Motor neuron (in vitro differentiated cells): ENCODE data around the gene DRAP1. TPM values are rescaled to one million over a fixed set of nuclear protein-coding genes. Genes with fewer than 3 reads are reported as not detected.
"Not testable (repeated sequence)": the region's sequence is repeated elsewhere in the genome, so short reads cannot be mapped to it uniquely, and the experiment has no call there.

Source experiments
- ATAC-seq, 8 experiments: fragments of 200-7000 bp; cut with Tn5 transposase; replicated peaks in 6 of 8; 2 replicates each; pipeline ENCODE4 v1.8.0; 2021; ENCODE audit warnings: mild to moderate bottlenecking in 8 of 8, moderate library complexity in 8 of 8
- H3K27ac ChIP-seq, 2 donors: fragments of 250-450 bp; sonication (Bioruptor Pico); 2 replicates each; pipeline ENCODE4 v1.9.0; 2021; ENCODE audit warnings: antibody characterized with exemption in 2 of 2, mild to moderate bottlenecking in 2 of 2, moderate library complexity in 1 of 2
- H3K4me1 ChIP-seq, 2 donors: fragments of 250-450 bp; sonication (Bioruptor Pico); replicated peaks in 1 of 2; 2 replicates each; pipeline ENCODE4 v1.6.1; 2021; ENCODE audit warnings: antibody characterized with exemption in 2 of 2, mild to moderate bottlenecking in 2 of 2, moderate library complexity in 1 of 2
- H3K4me3 ChIP-seq, 5 donors: fragments of 250-450 bp; sonication (Bioruptor Pico); 2 replicates each; pipeline ENCODE4 v1.9.0; 2021; ENCODE audit warnings: antibody characterized with exemption in 5 of 5, mild to moderate bottlenecking in 5 of 5, moderate library complexity in 4 of 5
- WGBS, 10 experiments: fragments of 450-650 bp; shearing (Covaris generic); methylation state at CpG; one replicate each; pipeline ENCODE4 v1.0.0; 2022; 5-methylcytosine and 5-hydroxymethylcytosine counted together
- in situ Hi-C, 9 experiments: fragments of 400-800 bp; cut with MboI; loops; one replicate each; pipeline ENCODE4 v1.15.0; 2021; ENCODE audit warnings: low sequenced_read_pairs in 9 of 9, low pct_unique_long_range_greater_than_20kb in 2 of 9; ENCODE audit not compliant: unreplicated experiment in 9 of 9
- total RNA-seq, 8 experiments: library from RNA; unstranded; fragments of 300-600 nt; gene quantifications; 2 replicates each; pipeline versions ENCODE4 v1.2.3 to v1.2.4, GENCODE V29; 2022

The DRAP1 gene
- total RNA-seq, 8 experiments from 2014 or later = 81.0 to 228 (median 135) TPM

GRCh38 chr11:65947603-65948125 is 28.4 kb downstream of the DRAP1 start:
- H3K4me3 ChIP-seq = no peak overlapping the region
- WGBS, 10 experiments = 64 to 100% (median 78%) methylated on average over 2 to 5 of the region's 12 CpGs; no CpG with 5 or more reads in 5 of the 10 experiments
- no peak for ATAC-seq
- H3K4me1 ChIP-seq = peaks cover 7 to 12% of the 10 kb centered on the region in 2 donors
- no peak overlapping the region for H3K27ac ChIP-seq
- in situ Hi-C loops = no loop called here

- H3K4me1 ChIP-seq, ATAC-seq, in situ Hi-C loops, H3K4me3 ChIP-seq, H3K27ac ChIP-seq: not testable (repeated sequence)
- 67% methylated on average over 1 of the region's 5 CpGs; no CpG with 5 or more reads in 9 of the 10 experiments for WGBS, 10 experiments
These were observed 31.5 kb downstream of the DRAP1 start for GRCh38 chr11:65950711-65951110.

- in situ Hi-C loops, ATAC-seq, H3K27ac ChIP-seq, H3K4me3 ChIP-seq, H3K4me1 ChIP-seq: not testable (repeated sequence)
- WGBS, 10 experiments = 6 to 100% (median 20%) methylated on average over 1 to 3 of the region's 3 CpGs; no CpG with 5 or more reads in 3 of the 10 experiments
These were observed 32.4 kb downstream of the DRAP1 start for GRCh38 chr11:65951641-65952040.

GRCh38 chr11:65952052-65952521 is 32.9 kb downstream of the DRAP1 start:
- WGBS, 10 experiments = 24 to 86% (median 69%) methylated on average over 2 to 6 of the region's 6 CpGs; no CpG with 5 or more reads in 3 of the 10 experiments
- Histone ChIP-seq H3K4me3 (no peak overlapping the region), H3K27ac (no peak overlapping the region), H3K4me1 (no peaks in the 10 kb centered on the region)
- ATAC-seq = peak in 1 of 8 experiments; percentile 58
- in situ Hi-C loops = no loop called here

DNA sequence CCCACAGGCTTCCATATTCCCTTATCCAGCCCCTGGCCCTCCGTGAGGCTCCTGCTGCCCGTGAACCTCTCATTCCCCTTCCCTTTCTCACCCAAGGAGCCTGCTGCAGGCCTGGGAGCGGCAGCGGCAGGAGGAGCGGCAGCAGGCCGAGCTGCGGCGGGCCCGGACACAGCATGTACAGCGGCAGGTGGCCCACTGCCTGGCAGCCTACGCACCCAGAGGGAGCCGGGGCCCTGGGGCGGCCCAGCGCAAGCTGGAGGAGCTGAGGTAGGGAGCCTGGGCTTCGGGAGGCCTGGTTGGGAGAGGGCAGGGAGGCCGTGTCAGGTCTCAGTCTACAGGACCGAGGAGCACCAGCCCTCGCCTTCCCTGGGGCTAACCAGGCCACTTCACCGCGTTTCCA is 34.2 kb downstream of the DRAP1 start:
- in situ Hi-C loops = no loop called here
- Histone ChIP-seq H3K4me3 (no peak overlapping the region), H3K4me1 (no peaks in the 10 kb centered on the region), H3K27ac (no peak overlapping the region)
- WGBS, 10 experiments = 95% methylated on average over 4 to 8 of the region's 20 CpGs; no CpG with 5 or more reads in 8 of the 10 experiments
- no peak for ATAC-seq

GRCh38 chr11:65954771-65955170 is 35.5 kb downstream of the DRAP1 start:
- in situ Hi-C loops = no loop called here
- Histone ChIP-seq H3K4me3 (no peak overlapping the region), H3K4me1 (no peaks in the 10 kb centered on the region), H3K27ac (no peak overlapping the region)
- WGBS, 10 experiments = 36 to 100% (median 73%) methylated on average over 2 to 7 of the region's 8 CpGs; no CpG with 5 or more reads in 3 of the 10 experiments
- no peak for ATAC-seq

GRCh38 chr11:65958291-65958690 is 39.1 kb downstream of the DRAP1 start:
- WGBS, 10 experiments = 0 to 80% (median 50%) methylated on average over 1 to 3 of the region's 4 CpGs; no CpG with 5 or more reads in 4 of the 10 experiments
- Histone ChIP-seq H3K4me1 (peaks cover 11 to 14% of the 10 kb centered on the region in 2 donors), H3K4me3 (no peak overlapping the region), H3K27ac (no peak overlapping the region)
- ATAC-seq = no peak
- in situ Hi-C loops = no loop called here

- Histone ChIP-seq H3K4me3 (no peak overlapping the region), H3K27ac (no peak overlapping the region), H3K4me1 (peaks cover 11 to 17% of the 10 kb centered on the region in 2 donors)
- in situ Hi-C loops = no loop called here
- no peak for ATAC-seq
- WGBS, 10 experiments = 20 to 81% (median 65%) methylated on average over 1 to 3 of the region's 17 CpGs; no CpG with 5 or more reads in 4 of the 10 experiments
These were observed 39.7 kb downstream of the DRAP1 start for GRCh38 chr11:65958774-65959420.

GRCh38 chr11:65960824-65961266 is 41.6 kb downstream of the DRAP1 start:
- in situ Hi-C loops = no loop called here
- H3K4me3 ChIP-seq = peak overlapping the region; percentile 85 to 99 (median 93)
- peak in 2 of 8 experiments; percentile 4 to 11 for ATAC-seq
- peaks cover 11 to 17% of the 10 kb centered on the region in 2 donors for H3K4me1 ChIP-seq
- 0 to 90% (median 21%) methylated on average over 1 to 8 of the region's 16 CpGs; no CpG with 5 or more reads in 5 of the 10 experiments for WGBS, 10 experiments
- H3K27ac ChIP-seq = peak overlapping the region; percentile 83 to 99

GRCh38 chr11:65961267-65962140 is 42.3 kb downstream of the DRAP1 start, which contains the start of gene SART1:
Gene SART1 (plus strand): TSS chr11:65961734. CDS start chr11:65961781, 47 bp downstream.
- Histone ChIP-seq H3K27ac (peak within 1 kb of the TSS; percentile 94 to 99), H3K4me3 (peak within 1 kb of the TSS; percentile 85 to 99 (median 93)), H3K4me1 (peaks cover 11 to 17% of the 10 kb centered on the region in 2 donors)
- WGBS, 10 experiments = 0 to 60% (median 1%) methylated on average over 1 to 30 of the region's 97 CpGs; no CpG with 5 or more reads in 3 of the 10 experiments
- ATAC-seq = peak; percentile 90 to 97 (median 92)
- in situ Hi-C loops = no loop called here

GRCh38 chr11:65962141-65962564 is 42.9 kb downstream of the DRAP1 start:
- 0 to 100% (median 9%) methylated on average over 1 to 8 of the region's 13 CpGs; no CpG with 5 or more reads in 3 of the 10 experiments for WGBS, 10 experiments
- peaks cover 11 to 17% of the 10 kb centered on the region in 2 donors for H3K4me1 ChIP-seq
- in situ Hi-C loops = no loop called here
- peak in 3 of 8 experiments; percentile 2 to 11 (median 5) for ATAC-seq
- H3K4me3 ChIP-seq = peak overlapping the region; percentile 85 to 99 (median 93)
- H3K27ac ChIP-seq = peak overlapping the region; percentile 94 to 99

- in situ Hi-C loops = no loop called here
- ATAC-seq = no peak
- Histone ChIP-seq H3K27ac (no peak overlapping the region), H3K4me3 (no peak overlapping the region), H3K4me1 (peaks cover 11 to 17% of the 10 kb centered on the region in 2 donors)
- WGBS, 10 experiments = 40 to 100% (median 60%) methylated on average over 1 to 2 of the region's 10 CpGs; no CpG with 5 or more reads in 7 of the 10 experiments
These were observed 45.7 kb downstream of the DRAP1 start for GRCh38 chr11:65964906-65965305.
